HG03571 (cell line): ENCODE measurements around the gene WDR27.

Source experiments
- ATAC-seq: cut with Tn5 transposase; IDR thresholded peaks from one replicate; pipeline ENCODE4 v1.9.1; 2021; ENCODE audit not compliant: unreplicated experiment

WDR27 gene

DNA sequence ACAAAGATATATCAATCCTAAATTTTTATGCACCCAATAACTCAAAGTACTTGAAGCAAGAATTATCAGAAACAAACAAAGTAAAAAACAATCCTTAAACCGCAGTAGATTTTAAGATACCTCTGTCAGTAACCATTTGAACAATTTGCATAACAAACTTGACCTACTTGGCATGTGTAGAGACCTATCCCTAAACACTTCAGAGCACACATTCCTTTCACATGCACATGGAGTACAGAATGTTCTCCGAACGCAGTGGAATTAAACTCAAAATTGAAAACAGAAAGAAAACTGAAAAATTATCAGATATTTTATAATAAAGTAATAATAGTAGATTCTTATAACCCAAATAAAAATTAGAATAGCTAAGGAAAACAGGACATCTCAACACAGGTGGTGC lies 285.6 kb downstream of the WDR27 start:
- no peak for ATAC-seq

DNA sequence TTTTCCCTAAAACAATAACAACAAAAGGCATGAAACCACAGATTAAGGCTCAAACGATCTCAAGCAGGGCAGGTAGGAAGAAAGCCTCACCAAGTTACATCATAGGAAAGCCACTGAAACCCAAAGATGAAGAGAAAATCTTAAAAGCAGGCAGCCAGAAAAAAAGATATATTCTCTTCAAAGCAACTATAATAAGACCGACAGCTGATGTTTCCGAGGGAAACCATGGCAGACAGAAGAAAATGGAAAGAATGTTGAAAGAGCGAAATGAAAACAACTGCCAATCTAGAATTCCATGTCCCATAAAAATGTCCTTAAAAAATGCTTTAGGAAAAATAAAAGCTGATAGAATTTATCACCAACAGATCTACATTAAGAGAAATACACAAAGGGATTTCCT lies 286.6 kb downstream of the WDR27 start:
- ATAC-seq, result no peak

DNA sequence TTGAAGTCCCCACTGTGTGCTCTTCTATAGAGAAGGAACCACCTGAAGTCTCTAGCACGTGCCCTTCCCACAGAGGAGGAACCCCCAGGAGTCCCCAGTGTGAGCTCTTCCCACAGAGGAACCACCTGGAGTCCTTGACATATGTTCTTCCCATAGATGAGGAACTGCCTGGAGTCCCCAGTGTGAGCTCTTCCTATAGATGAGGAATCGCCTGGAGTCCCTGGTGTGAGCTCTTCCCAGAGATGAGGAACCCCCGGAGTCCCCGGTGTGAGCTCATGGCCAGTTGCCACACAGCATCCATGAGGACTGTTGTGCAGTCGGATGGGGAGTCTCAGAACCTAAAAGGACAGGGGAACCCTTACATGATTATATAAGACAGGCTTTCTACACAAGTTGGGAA lies 290.1 kb downstream of the WDR27 start:
- ATAC-seq, result no peak

DNA sequence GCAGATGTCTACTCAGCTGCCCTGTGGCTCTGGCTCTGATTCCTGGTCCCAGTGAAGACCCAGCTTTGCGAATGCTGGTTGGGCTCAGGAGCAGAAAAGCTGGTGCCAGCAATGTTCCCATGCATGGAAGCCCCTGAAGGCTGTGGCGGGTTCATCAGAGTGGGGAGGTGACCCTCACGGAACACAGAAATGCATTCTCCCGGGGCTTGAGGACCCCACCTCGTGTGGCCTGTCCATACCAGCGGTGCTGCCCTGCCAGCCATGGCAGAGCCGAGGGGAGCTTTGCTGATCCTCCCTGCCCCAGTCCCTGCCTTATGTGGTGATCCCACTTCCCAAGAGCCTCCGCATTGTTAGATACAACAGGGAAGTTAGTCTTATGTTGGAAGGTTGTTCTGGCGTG lies 290.5 kb downstream of the WDR27 start:
- ATAC-seq, result no peak

DNA sequence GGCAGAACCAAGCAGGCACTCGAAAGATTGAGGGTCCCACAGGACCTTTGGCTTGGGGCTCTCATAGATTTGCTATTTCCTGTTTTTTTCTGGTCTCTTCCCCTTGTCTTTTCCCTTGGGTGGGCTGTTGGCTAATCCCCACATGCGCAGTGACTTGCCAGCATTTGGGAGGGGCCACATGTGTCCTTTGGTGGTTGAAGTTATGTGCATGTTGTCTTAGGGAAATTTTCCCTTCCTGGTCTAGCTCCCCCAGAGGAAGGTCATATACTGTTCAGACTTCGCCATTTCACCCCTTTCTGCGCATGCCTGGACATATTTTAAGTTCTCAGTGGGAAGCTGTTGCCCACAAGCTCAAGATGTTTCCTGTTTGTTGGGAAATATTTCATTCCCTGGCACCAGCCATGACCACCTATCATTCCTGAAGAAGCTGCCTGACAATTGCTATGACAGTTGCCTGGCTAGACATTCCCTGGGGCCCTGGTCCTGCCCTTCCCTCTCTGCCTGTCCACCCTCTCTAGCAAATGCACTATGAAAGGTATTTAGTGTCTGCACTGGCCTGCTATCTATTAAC lies 292.0 kb downstream of the WDR27 start:
- no peak for ATAC-seq

DNA sequence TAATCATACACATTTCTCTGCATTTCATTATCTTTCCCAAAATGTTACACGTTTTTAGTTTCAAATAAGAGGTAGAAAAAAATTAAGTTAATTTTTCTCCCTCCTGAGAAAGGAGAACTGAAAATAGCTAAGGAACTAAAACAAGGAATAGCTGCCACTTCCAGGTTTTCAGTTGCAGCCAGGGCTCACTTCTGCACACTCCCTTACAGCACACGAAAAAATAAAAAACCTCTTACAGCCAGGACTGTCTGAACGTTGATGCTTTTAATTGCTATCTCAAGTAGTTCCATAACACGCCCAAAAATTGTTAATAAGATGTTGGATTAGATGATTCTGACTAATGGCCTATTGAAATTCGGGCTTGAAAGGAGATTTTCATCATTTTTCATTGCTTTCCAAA lies 294.5 kb downstream of the WDR27 start:
- ATAC-seq, result no peak
